CD4-positive, alpha-beta T cell (primary cell): ENCODE measurements around the gene SELENON. TPM values are rescaled to one million over a fixed set of nuclear protein-coding genes. Genes with fewer than 3 reads are reported as not detected.

Experiments
- ATAC-seq: fragments of 200-7000 bp; cut with Tn5 transposase; one replicate; pipeline ENCODE4 v1.10.0; 2022; ENCODE audit warnings: mild to moderate bottlenecking; ENCODE audit not compliant: poor library complexity
- CTCF ChIA-PET: fragments of 350-600 bp; sonication (Branson Sonifier 250); formaldehyde crosslinking; loops from one replicate; lab custom pipeline; 2021; ENCODE audit warnings: antibody characterized with exemption, inconsistent platforms; lab: Charles Lee
- POLR2A ChIA-PET: fragments of 350-600 bp; sonication (Branson Sonifier 250); formaldehyde crosslinking; loops from one replicate; lab custom pipeline; 2021; ENCODE audit warnings: antibody characterized with exemption, inconsistent platforms; lab: Charles Lee
- DNase-seq, 14 experiments: peaks; one replicate each; pipeline ENCODE4 v3.0.0-alpha.2; 2013 to 2020; ENCODE audit warnings: mixed read lengths in 2 of 14
- H3K27ac ChIP-seq, 2 donors: one replicate each; pipeline versions ENCODE4 v1.5.1 to v1.7.0; 2013; ENCODE audit warnings: low read length in 2 of 2, low read depth in 1 of 2, mild to moderate bottlenecking in 1 of 2
- H3K27me3 ChIP-seq, 2 experiments: 1 replicate in 1 of 2; 2 replicates in 1 of 2; pipeline versions ENCODE4 v1.6.1 to v1.7.0; 2013; ENCODE audit warnings: low read length in 2 of 2, control low read depth in 1 of 2, mild to moderate bottlenecking in 1 of 2, moderate library complexity in 1 of 2; ENCODE audit not compliant: insufficient read depth in 2 of 2, control insufficient read depth in 1 of 2
- H3K36me3 ChIP-seq: one replicate; pipeline ENCODE4 v1.6.1; 2013; ENCODE audit warnings: low read length, control low read depth; ENCODE audit not compliant: insufficient read depth
- H3K4me1 ChIP-seq: one replicate; pipeline ENCODE4 v1.6.1; 2013; ENCODE audit warnings: low read length, control low read depth; ENCODE audit not compliant: insufficient read depth
- H3K4me3 ChIP-seq: one replicate; pipeline ENCODE4 v1.5.1; 2013; ENCODE audit warnings: mild to moderate bottlenecking, low read length, moderate library complexity
- H3K9me3 ChIP-seq, 2 experiments: 1 replicate in 1 of 2; 2 replicates in 1 of 2; pipeline versions ENCODE4 v1.6.1 to v1.7.0; 2013; ENCODE audit warnings: low read length in 2 of 2, mild to moderate bottlenecking in 2 of 2, control low read depth in 1 of 2, moderate library complexity in 1 of 2; ENCODE audit not compliant: control insufficient read depth in 1 of 2, insufficient read depth in 1 of 2
- H3K27ac Mint-ChIP-seq: one replicate; pipeline ENCODE4 v1.8.0; 2020; ENCODE audit warnings: mixed read lengths
- H3K27me3 Mint-ChIP-seq: one replicate; pipeline ENCODE4 v1.8.0; 2021; ENCODE audit warnings: mixed read lengths
- H3K36me3 Mint-ChIP-seq: one replicate; pipeline ENCODE4 v1.8.0; 2021; ENCODE audit warnings: low read depth, mixed read lengths
- H3K4me1 Mint-ChIP-seq: one replicate; pipeline ENCODE4 v1.8.0; 2021; ENCODE audit warnings: low read depth, mixed read lengths
- H3K4me3 Mint-ChIP-seq: one replicate; pipeline ENCODE4 v1.8.0; 2020; ENCODE audit warnings: mild to moderate bottlenecking, mixed read lengths
- H3K9me3 Mint-ChIP-seq: one replicate; pipeline ENCODE4 v1.8.0; 2020; ENCODE audit warnings: mixed read lengths
- CTCF ChIP-seq: fragments of 200-600 bp; IDR thresholded peaks from one replicate; pipeline ENCODE4 v1.8.0; 2022; ENCODE audit warnings: antibody characterized with exemption, mild to moderate bottlenecking
- intact Hi-C, 2 experiments: fragments of 100-400 bp; cut with DNase I in 1 of 2; cut with micrococcal nuclease in 1 of 2; formaldehyde crosslinking; loops; one replicate each; pipeline versions ENCODE4 v1.15.1 to v1.9.0; 2023 to 2025; cut with DNase I, micrococcal nuclease
- total RNA-seq, 174 experiments: library from RNA in 2 of 174; stranded (reverse) in 2 of 174; gene quantifications; one replicate each; pipeline ENCODE4 v1.2.3 and lab custom pipeline; 2021 to 2026

SELENON gene
- total RNA-seq, 2 experiments from 2014 or later: 25.3 to 25.7 TPM

DNA sequence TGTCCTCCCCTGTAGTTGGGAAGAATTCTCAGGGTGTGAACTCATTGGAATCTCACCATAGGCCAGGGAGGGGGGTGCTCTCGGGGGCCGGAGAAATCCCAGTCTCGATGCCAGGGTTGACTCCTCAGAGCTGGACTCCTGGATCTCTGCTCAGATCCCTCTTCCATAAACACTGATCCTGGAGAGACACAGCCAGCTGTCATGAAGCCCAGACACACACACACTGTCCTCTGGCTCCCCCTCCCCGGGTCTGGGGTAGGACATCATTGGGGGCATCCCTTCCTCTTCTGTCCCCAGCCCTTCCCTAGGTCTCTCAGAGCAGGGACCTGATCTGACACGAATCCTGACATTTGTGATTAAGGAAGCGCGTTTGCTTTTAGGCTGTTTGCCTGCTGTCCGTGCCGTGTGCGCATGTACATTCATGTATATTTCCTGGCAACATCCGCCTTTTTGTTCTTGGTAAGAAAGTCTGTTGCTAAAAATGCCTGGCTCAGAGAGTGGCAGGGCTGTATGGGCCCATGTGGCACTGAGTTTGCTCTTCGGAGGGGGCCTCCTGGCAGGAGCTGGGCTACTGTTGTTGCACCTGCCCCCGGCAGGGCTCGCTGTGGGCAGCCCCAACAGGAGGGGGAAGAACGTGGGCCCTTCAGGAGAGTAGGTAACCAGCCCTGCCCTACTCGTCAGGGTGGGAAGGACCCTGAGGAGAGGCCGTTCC, 45.4 kb upstream of the SELENON start:
- Mint-ChIP-seq H3K36me3 (peaks cover 88% of the 10 kb centered on the region), H3K27me3 (no peaks in the 10 kb centered on the region), H3K9me3 (no peaks in the 10 kb centered on the region), H3K4me1 (peaks cover 62% of the 10 kb centered on the region), H3K27ac (peak overlapping the region; percentile 99), H3K4me3 (peak overlapping the region; percentile 44)
- no peak overlapping the region for H3K4me3 ChIP-seq
- TF ChIP-seq CTCF: peak; percentile 15
- peaks cover 45% of the 10 kb centered on the region for H3K4me1 ChIP-seq
- H3K27me3 ChIP-seq: no peaks in the 10 kb centered on the region
- ATAC-seq (peak; percentile 96), DNase-seq (peak in 10 of 14 experiments; percentile 15 to 69 (median 48))
- intact Hi-C loops: loop anchor here (1.0 to 2.0 kb wide), 2 partner anchors 20 to 42 kb away; no protein-coding TSS in a partner anchor
- peaks cover 72% of the 10 kb centered on the region for H3K36me3 ChIP-seq
- H3K27ac ChIP-seq: peak overlapping the region; percentile 17 to 63
- CTCF ChIA-PET: interaction anchor here (0.5 to 2.4 kb wide), 8 partner anchors 12 to 558 kb away, joined by 3 to 14 read pairs (median 3); no protein-coding TSS in a partner anchor
- POLR2A ChIA-PET: interaction anchor here (0.7 to 7.0 kb wide), 3 partner anchors 16 to 55 kb away, joined by 3 to 38 read pairs (median 3); no protein-coding TSS in a partner anchor
- H3K9me3 ChIP-seq: no peaks in the 10 kb centered on the region

DNA sequence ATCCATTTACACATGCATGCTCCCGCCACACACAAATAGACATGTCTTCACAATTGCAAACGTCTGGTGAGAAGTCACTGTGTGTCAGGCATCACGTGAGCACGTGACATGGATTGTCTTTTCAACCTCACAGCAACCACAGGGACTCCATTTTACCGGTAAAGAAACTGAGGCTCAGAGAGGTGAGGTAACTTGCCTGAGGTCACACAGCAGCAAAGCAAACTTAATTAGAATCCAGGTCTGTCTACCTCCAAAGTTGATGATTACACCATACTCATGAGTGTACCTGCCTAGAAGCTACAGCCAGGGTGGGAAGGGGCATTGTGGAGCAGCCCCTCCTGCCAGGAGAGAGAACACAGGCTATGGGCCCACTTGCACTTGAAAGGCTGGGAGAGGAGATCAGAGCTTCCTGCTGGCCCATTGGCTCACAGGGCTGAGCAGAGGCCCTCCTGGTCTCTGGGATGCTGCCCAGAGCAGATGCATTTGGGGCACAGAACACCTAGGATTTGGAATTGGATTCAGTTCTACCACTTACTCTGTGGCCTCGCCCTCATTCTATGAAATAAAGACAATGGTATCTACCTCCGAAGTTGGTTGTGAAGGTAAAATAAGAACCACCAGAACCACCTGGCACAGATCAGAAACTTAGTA, 44.4 kb upstream of the SELENON start:
- Histone ChIP-seq H3K27ac (peak overlapping the region; percentile 34 to 63), H3K4me1 (peaks cover 45% of the 10 kb centered on the region), H3K27me3 (no peaks in the 10 kb centered on the region), H3K9me3 (no peaks in the 10 kb centered on the region), H3K36me3 (peaks cover 69% of the 10 kb centered on the region), H3K4me3 (no peak overlapping the region)
- CTCF ChIA-PET: interaction anchor here (0.7 to 2.4 kb wide), 7 partner anchors 11 to 252 kb away, joined by 3 to 14 read pairs (median 3); no protein-coding TSS in a partner anchor
- DNase-seq: no peak
- peaks cover 92% of the 10 kb centered on the region for H3K36me3 Mint-ChIP-seq
- intact Hi-C loops: loop anchor here (1.0 to 2.0 kb wide), 2 partner anchors 19 to 41 kb away; no protein-coding TSS in a partner anchor
- no peak for ATAC-seq
- H3K27ac Mint-ChIP-seq: peak overlapping the region; percentile 99
- no peak for TF ChIP-seq CTCF
- H3K4me1 Mint-ChIP-seq: peaks cover 61% of the 10 kb centered on the region
- H3K9me3 Mint-ChIP-seq: no peaks in the 10 kb centered on the region
- H3K27me3 Mint-ChIP-seq: no peaks in the 10 kb centered on the region
- peak overlapping the region; percentile 44 for H3K4me3 Mint-ChIP-seq
- POLR2A ChIA-PET: interaction anchor here (0.7 to 7.0 kb wide), 4 partner anchors 10 to 54 kb away, joined by 3 to 38 read pairs (median 3); no protein-coding TSS in a partner anchor

DNA sequence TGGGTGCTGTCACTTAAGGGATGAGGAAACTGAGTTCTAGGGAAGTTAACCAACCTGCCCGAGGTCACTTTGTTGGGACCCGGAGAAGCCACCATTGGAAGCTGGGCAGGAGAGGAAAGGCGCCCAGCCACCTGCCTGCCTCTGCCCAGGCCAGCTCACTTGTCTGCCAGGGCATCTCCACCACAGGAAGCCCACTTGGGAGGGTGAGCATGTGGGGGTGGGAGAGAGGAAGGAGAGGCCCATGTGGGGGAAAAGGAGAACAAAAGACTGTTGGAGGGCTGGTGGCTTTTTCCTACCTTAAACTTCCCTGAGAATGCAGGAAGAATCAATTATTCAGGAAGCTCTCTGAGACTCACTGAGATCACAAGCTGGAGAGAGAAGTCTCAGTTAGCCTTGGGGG, 43.8 kb upstream of the SELENON start:
- Histone ChIP-seq H3K36me3 (peaks cover 66% of the 10 kb centered on the region), H3K4me1 (peaks cover 45% of the 10 kb centered on the region), H3K27me3 (no peaks in the 10 kb centered on the region), H3K27ac (peak overlapping the region in 1 of 2 donors; percentile 63), H3K9me3 (no peaks in the 10 kb centered on the region), H3K4me3 (no peak overlapping the region)
- H3K4me3 Mint-ChIP-seq: no peak overlapping the region
- H3K4me1 Mint-ChIP-seq: peaks cover 58% of the 10 kb centered on the region
- H3K27ac Mint-ChIP-seq: peak overlapping the region; percentile 99
- intact Hi-C loops: no loop called here
- peak in 1 of 14 experiments; percentile 25 for DNase-seq
- no peak for TF ChIP-seq CTCF
- ATAC-seq: no peak
- H3K36me3 Mint-ChIP-seq: peaks cover 92% of the 10 kb centered on the region
- no peaks in the 10 kb centered on the region for H3K9me3 Mint-ChIP-seq
- no peaks in the 10 kb centered on the region for H3K27me3 Mint-ChIP-seq
- CTCF ChIA-PET: interaction anchor here (2.4 kb wide), 1 partner anchor 19 kb away, joined by 14 read pairs; no protein-coding TSS in a partner anchor
- POLR2A ChIA-PET: interaction anchor here (0.8 to 7.0 kb wide), 2 partner anchors 10 to 19 kb away, joined by 3 to 38 read pairs; no protein-coding TSS in a partner anchor
